Colonic mucosa (tissue), 4 donors: ENCODE data around the gene LRRN2. TPM values are rescaled to one million over a fixed set of nuclear protein-coding genes. Genes with fewer than 3 reads are reported as not detected.

Experiments used
- DNase-seq: peaks from one replicate; pipeline ENCODE4 v3.0.0-alpha.2; 2020
- H3K27ac ChIP-seq: fragments of 200-600 bp; one replicate; pipeline ENCODE4 v1.8.0; 2021
- H3K27me3 ChIP-seq: fragments of 200-600 bp; one replicate; pipeline ENCODE4 v1.8.0; 2021
- H3K36me3 ChIP-seq: fragments of 200-600 bp; one replicate; pipeline ENCODE4 v1.8.0; 2021
- H3K4me1 ChIP-seq: fragments of 200-600 bp; one replicate; pipeline ENCODE4 v1.8.0; 2021; ENCODE audit warnings: mild to moderate bottlenecking
- H3K4me3 ChIP-seq: fragments of 200-600 bp; one replicate; pipeline ENCODE4 v1.8.0; 2021
- H3K9ac ChIP-seq, 2 donors: one replicate each; pipeline ENCODE4 v1.7.0; 2013; ENCODE audit warnings: control low read depth in 2 of 2, low read depth in 2 of 2, low read length in 2 of 2
- H3K9me3 ChIP-seq: fragments of 200-600 bp; one replicate; pipeline ENCODE4 v1.8.0; 2021
- intact Hi-C: fragments of 100-400 bp; cut with DNase I; formaldehyde crosslinking; loops from one replicate; pipeline ENCODE4 v1.14.1; 2022
- total RNA-seq, 2 donors: library from RNA; stranded (reverse); fragmentation: NEBNext Ultra II Directional in 1 of 2; extraction: Animal tissue kit (Norgen Biotek cat#: 25700) in 1 of 2; gene quantifications; one replicate each; pipeline ENCODE4 v1.2.1, GENCODE V29; 2021
- TF ChIP-seq, protein P1 (sequence below): fragments of 200-600 bp; IDR thresholded peaks from one replicate; pipeline ENCODE4 v1.8.0; 2022; ENCODE audit warnings: antibody characterized with exemption, mild to moderate bottlenecking
- donor health status: healthy.
- donor health status: DM: no; HTN: no; CAD: no.
- donor health status: DM: no; HTN: no; CAD: no.

Gene LRRN2
- total RNA-seq, 2 donors from 2014 or later: 13.1 to 13.9 TPM

DNA sequence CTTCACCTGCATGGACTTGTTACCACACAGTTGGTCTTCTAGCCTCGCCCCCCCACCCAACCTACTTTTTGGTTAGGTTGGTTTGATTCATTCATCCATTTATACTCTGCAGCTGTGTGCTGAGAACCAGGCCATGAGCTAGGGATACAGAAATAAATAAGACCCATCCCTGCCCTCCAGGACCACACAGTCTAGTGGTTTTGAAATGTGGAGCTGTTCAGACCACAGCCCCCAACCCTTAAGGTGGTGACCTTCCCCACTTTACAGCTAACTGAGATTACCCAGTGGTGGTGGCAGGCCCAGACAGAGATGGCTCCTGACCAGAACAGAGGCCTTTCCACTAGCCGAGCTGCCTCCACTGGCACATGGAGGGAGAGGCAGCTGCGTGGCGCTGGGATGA, 37.0 kb downstream of the LRRN2 start:
- Histone ChIP-seq H3K4me1 (peaks cover 15% of the 10 kb centered on the region), H3K27ac (no peak overlapping the region), H3K4me3 (no peak overlapping the region), H3K9me3 (no peaks in the 10 kb centered on the region), H3K36me3 (no peaks in the 10 kb centered on the region), H3K9ac (no peak overlapping the region), H3K27me3 (no peaks in the 10 kb centered on the region)
- TF ChIP-seq, protein P1, sequence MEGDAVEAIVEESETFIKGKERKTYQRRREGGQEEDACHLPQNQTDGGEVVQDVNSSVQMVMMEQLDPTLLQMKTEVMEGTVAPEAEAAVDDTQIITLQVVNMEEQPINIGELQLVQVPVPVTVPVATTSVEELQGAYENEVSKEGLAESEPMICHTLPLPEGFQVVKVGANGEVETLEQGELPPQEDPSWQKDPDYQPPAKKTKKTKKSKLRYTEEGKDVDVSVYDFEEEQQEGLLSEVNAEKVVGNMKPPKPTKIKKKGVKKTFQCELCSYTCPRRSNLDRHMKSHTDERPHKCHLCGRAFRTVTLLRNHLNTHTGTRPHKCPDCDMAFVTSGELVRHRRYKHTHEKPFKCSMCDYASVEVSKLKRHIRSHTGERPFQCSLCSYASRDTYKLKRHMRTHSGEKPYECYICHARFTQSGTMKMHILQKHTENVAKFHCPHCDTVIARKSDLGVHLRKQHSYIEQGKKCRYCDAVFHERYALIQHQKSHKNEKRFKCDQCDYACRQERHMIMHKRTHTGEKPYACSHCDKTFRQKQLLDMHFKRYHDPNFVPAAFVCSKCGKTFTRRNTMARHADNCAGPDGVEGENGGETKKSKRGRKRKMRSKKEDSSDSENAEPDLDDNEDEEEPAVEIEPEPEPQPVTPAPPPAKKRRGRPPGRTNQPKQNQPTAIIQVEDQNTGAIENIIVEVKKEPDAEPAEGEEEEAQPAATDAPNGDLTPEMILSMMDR: no peak
- DNase-seq: no peak
- intact Hi-C loops: no loop called here

DNA sequence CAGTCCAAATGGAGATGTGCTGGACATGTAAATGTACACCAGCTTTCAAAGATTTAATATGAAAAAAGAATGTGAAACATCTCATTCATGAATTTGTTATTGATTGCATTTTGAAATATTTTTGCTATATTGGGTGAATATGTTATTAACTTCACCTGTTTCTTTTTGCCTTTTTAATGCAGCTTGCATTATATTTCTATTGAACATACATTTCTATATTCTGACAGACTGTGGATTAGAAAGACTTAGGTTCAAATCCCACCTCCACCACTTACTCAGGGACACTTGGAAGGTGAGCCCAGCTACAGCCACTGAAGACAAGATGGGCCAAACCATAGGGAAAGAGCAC, 37.8 kb downstream of the LRRN2 start:
- Histone ChIP-seq H3K36me3 (no peaks in the 10 kb centered on the region), H3K4me3 (no peak overlapping the region), H3K4me1 (peaks cover 15% of the 10 kb centered on the region), H3K27ac (no peak overlapping the region), H3K9me3 (no peaks in the 10 kb centered on the region), H3K9ac (no peak overlapping the region), H3K27me3 (no peaks in the 10 kb centered on the region)
- intact Hi-C loops: no loop called here
- no peak for DNase-seq
- TF ChIP-seq, protein P1: no peak

DNA sequence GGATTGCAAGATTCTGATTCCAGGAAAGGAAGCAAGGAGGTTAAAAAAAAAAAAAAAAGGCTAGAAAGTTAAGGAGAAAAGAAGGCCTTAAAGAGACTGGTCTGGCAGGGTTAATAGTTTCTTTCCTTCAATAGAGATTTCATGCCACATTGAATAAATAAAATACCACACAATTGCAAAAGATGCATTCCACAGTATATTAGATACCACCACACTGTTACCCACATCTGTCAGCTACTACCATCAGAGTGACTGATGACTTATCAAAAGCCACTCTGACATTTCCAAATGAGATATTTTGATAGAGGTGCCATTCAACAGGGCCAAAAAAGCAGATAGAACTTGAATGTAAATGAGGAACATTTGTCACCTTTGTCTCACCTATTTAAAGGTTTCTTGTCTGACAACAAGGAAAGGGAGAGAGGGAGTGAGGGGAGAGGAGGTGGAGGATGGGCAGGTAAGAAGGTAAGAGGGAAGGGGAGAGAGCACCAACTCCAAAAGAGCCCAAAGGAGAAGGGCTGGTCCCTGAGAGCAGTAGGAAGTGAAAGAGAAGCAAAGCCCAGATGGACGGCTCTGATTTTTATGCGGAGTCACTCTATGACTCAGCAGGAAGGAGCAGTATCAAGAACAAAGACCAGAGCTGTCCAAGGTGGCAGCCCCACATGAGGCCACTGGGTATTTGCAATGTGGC, 38.3 kb downstream of the LRRN2 start:
- intact Hi-C loops: no loop called here
- H3K4me1 ChIP-seq: peaks cover 15% of the 10 kb centered on the region
- H3K9ac ChIP-seq: no peak overlapping the region
- H3K4me3 ChIP-seq: no peak overlapping the region
- TF ChIP-seq, protein P1: no peak
- H3K36me3 ChIP-seq: no peaks in the 10 kb centered on the region
- H3K9me3 ChIP-seq: no peaks in the 10 kb centered on the region
- no peaks in the 10 kb centered on the region for H3K27me3 ChIP-seq
- peak; percentile 61 for DNase-seq
- no peak overlapping the region for H3K27ac ChIP-seq

DNA sequence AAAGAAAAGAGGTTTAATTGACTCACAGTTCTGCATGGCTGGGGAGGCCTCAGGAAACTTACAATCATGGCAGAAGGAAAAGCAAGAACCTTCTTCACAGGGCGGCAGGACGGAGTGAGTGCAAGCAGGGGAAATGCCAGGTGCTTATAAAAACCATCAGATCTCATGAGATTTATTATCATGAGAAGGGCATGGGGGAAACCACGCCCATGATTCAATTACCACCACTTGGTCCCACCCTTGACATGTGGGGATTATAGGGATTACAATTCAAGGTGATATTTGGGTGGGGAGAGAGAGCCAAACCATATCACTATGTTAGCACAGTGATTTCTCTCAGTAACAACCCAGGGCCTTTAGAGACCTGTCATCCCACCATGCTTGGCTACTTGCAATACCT, 39.9 kb downstream of the LRRN2 start:
- Histone ChIP-seq H3K9me3 (no peaks in the 10 kb centered on the region), H3K9ac (no peak overlapping the region), H3K27ac (no peak overlapping the region), H3K27me3 (no peaks in the 10 kb centered on the region), H3K4me1 (peaks cover 11% of the 10 kb centered on the region), H3K36me3 (no peaks in the 10 kb centered on the region), H3K4me3 (no peak overlapping the region)
- intact Hi-C loops: no loop called here
- TF ChIP-seq, protein P1: no peak
- DNase-seq: no peak

DNA sequence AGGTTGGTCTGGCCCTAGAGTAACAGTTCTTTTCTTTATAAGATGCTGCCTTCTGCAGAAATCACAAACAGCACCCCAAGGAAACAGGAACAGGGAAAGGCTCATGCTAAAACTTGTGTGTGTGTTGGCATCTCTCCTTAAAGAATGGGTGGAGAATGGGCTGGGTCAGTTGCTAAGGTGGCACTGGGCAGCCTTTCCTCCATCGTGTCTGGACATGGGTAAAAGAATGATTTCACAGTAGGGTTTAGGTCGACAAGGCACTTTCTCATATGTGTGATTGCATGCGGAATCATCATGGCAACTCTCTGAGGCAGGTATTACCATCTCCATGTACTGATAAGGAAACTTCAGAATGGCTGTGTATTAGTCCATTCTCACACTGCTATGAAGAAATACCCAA, 40.3 kb downstream of the LRRN2 start:
- no peaks in the 10 kb centered on the region for H3K9me3 ChIP-seq
- TF ChIP-seq, protein P1: no peak
- H3K36me3 ChIP-seq: no peaks in the 10 kb centered on the region
- H3K4me1 ChIP-seq: peaks cover 8% of the 10 kb centered on the region
- DNase-seq: no peak
- H3K4me3 ChIP-seq: no peak overlapping the region
- no peak overlapping the region for H3K27ac ChIP-seq
- no peaks in the 10 kb centered on the region for H3K27me3 ChIP-seq
- intact Hi-C loops: no loop called here
- H3K9ac ChIP-seq: no peak overlapping the region
